HG03354 (cell line): Measurements from ENCODE around the gene SYN1.
"Not testable (repeated sequence)": the region's sequence is repeated elsewhere in the genome, so short reads cannot be mapped to it uniquely, and the experiment has no call there.

ENCODE experiments used
- ATAC-seq: cut with Tn5 transposase; IDR thresholded peaks from one replicate; pipeline ENCODE4 v1.9.1; 2021; ENCODE audit warnings: mild to moderate bottlenecking; ENCODE audit not compliant: unreplicated experiment, poor library complexity, severe bottlenecking

SYN1 gene

GRCh38 chrX:47619486-47620302 lies at the start of gene SYN1:
TSS of gene SYN1 (minus strand) at chrX:47619857. CDS start at chrX:47619728, 129 bp downstream.
- ATAC-seq, result peak; percentile 73

- ATAC-seq, result not testable (repeated sequence)
These were observed 46.1 kb upstream of the SYN1 start for GRCh38 chrX:47665797-47666196.

GRCh38 chrX:47664737-47665136 lies 45.1 kb upstream of the SYN1 start:
- ATAC-seq, result no peak

- no peak for ATAC-seq
These were observed 42.5 kb upstream of the SYN1 start for GRCh38 chrX:47662144-47662657.

- ATAC-seq, result no peak
These were observed 41.9 kb upstream of the SYN1 start for GRCh38 chrX:47661539-47661938.

GRCh38 chrX:47659421-47659726 lies 39.7 kb upstream of the SYN1 start:
- no peak for ATAC-seq

GRCh38 chrX:47658684-47659420 lies 39.2 kb upstream of the SYN1 start, which contains the start of gene UXT:
TSS of gene UXT (minus strand) at chrX:47659180. CDS start at chrX:47658927, 253 bp downstream.
- peak; percentile 80 for ATAC-seq

- ATAC-seq, result no peak
These were observed 38.6 kb upstream of the SYN1 start for GRCh38 chrX:47658301-47658683.

- ATAC-seq, result no peak
These were observed 31.6 kb upstream of the SYN1 start for GRCh38 chrX:47651043-47651905.

- peak; percentile 88 for ATAC-seq
These were observed 30.7 kb upstream of the SYN1 start, which contains the start of gene ELK1 for GRCh38 chrX:47650164-47651042. TSS of gene ELK1 (minus strand) at chrX:47650563. CDS start at chrX:47641441, 9,122 bp downstream.

GRCh38 chrX:47649781-47650163 lies 30.1 kb upstream of the SYN1 start:
- no peak for ATAC-seq

GRCh38 chrX:47649271-47649670 lies 29.6 kb upstream of the SYN1 start:
- ATAC-seq, result no peak

- no peak for ATAC-seq
These were observed 28.7 kb upstream of the SYN1 start for GRCh38 chrX:47648376-47648775.

- no peak for ATAC-seq
These were observed 27.0 kb upstream of the SYN1 start for GRCh38 chrX:47646636-47647035.

GRCh38 chrX:47645530-47645929 lies 25.9 kb upstream of the SYN1 start:
- ATAC-seq, result no peak

GRCh38 chrX:47644557-47645091 lies 25.0 kb upstream of the SYN1 start:
- ATAC-seq, result no peak

GRCh38 chrX:47643926-47644325 lies 24.3 kb upstream of the SYN1 start:
- no peak for ATAC-seq

- ATAC-seq, result no peak
These were observed 19.2 kb upstream of the SYN1 start for GRCh38 chrX:47638816-47639215.
